ENCODE data around the gene SLC17A9.

Gene SLC17A9

DNA sequence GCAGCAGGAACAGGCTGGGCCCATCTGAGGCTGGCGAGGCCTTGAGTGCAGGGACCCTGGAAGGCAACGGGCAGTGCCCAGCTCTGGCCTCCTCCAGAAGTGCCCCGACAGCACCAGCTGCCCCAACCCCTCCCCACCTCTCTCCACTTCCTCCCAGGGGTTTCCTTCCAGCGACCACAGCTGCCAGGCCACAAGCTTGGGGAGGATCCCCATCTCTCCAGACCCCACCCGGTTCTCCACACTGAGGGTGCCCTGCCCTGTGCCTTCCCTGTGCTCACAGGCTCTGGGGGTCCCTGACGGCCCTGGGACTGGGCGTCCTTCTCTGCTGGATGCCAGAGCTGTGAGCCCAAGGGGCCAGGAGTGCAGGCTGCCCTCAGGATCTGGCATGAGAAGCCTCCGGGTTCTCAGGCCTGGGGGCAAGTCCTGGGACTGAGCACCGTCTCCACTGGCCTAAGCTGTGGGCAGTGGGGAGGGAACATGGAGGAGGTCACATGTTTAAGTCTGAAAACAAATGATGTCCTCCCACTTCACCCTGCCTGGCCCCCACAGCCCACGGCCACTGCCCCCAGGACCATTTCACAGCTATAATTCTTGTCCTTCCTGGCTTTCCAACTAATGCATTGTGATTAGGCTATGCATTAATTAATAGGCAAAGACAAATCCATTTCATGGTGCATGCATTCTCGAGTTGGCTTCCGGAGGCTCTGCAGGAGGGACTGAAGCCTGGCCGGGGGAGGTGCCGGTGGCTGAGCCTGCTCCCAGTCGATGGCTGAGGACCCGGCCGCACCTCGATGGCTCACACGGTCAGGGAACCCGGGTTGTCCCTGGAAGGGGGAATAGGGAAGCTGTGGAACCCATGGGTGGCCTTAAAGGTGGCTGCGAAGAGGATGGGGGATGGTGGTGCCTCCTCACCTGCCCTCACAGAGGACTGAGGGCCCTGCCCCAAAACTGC, 29.9 kb downstream of the SLC17A9 start:
- DNase-seq (ENCODE audit: low spot score): no peak

DNA sequence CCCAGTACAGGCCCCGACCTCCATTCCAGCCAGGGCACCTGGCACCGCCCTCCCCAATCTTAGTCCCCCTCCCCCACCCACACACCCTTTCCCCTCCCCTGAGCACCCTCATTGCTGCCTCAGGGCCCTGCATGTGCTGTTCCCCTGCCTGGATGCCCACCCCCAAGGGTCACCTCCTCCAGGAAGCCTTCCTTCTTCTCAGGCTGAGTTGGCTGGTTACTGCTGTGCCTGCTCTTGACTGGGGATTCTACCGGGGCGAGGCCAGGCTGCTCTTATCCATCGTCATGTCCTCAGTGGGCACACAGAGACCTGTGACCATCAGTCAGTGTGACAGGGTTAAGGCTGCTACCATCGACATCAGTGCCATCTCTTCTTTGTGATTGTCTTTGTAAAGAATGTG, 30.7 kb downstream of the SLC17A9 start:
- no peak for DNase-seq (ENCODE audit: low spot score)

DNA sequence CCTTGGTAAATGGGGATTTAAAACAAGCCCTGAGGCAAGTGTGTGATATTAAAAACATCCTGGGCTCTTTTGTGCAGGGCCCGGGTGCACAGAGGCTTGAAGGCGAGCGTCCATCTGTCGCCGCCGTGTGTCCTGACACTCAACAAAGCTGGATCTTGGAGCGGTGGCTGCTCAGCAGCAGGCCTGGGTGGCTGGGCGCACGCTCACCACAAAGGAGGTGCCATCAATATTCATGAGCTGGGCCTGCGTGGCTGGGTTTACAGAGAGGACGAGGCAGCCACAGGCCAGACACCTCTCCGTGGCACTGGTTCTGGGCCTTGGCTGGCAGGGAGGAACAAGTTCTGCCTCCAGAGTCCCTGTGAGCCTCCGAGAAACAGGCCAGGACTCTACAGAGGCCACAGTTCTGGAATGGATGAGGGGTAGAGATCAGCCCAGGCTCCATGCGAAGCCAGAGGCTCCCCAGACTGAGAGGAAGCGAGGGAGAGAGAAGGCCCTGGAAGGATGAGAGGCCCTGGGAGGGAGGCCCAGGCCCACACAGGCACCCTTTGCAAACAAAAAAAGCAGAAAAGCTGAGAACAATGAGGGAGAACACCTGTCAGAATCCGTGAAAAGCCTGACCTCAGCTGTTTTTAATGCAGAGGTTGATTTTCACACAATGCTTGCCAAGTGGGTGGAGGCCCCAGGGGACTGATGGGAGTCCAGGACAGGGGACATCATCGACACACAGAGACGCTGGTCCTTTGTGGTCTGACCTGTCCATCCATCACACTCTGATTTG, 32.3 kb downstream of the SLC17A9 start:
- no peak for DNase-seq (ENCODE audit: low spot score)

DNA sequence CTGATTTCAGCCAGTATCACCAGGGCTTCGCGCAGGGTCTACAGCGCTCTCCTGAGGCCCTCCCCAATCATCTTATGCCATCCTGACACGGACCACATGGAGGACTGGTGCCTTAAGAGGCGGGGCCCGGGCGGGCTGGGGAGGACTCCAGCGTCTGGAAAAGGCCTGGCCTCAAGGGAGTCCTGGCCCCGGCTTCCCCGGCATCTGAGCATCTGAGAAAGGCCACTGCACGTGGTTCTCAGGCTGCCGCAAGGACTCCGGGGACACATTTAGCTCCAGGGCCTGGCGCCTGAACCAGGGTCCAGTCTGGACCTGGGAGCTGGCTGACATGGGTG, 32.9 kb downstream of the SLC17A9 start:
- no peak for DNase-seq (ENCODE audit: low spot score)

DNA sequence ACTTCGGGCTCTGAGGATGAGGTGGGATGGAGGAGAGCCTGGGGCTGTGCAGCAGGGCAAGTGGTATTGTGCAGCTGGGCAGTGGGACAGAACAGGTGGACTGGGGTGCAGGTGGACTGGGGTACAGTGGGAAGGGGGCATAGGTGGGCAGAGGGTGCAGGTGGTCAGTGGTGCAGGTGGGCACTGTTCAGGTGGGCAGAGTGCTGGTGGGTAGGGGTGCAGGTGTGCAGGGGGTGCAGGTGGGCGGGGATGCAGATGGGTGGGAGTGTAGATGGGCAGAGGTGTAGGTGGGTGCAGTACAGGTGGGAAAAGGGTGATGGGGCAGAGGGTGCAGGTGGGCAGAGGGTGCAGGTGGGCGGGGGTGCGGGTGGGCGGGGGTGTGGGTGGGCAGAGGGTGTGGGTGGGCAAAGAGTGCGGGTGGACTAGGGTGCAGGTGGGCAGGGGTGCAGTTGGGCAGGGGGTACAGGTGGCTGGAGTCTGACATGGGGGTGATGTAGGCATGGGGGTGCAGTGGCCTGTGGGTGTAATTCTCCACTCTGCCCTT, 33.8 kb downstream of the SLC17A9 start:
- DNase-seq (ENCODE audit: low spot score): no peak

DNA sequence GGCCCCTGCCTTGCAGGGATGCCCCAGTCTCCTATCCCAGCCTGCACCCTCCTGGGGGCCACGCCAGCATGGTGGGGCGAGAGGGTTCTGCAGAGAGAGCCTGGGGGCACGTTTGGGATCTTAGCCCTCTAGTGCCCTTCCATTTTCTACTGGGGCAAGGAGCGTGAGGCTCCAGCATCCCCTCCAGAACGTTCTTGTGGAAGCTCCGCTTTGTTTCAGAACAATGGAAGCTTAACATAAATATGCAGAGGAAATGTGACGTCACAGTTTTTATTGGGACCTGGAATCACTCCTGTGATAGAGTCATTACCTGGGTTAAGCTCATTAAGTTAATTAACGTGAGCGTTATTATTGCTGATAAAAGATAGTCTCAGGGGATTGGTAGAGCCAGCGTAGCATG, 34.6 kb downstream of the SLC17A9 start:
- no peak for DNase-seq (ENCODE audit: low spot score)

DNA sequence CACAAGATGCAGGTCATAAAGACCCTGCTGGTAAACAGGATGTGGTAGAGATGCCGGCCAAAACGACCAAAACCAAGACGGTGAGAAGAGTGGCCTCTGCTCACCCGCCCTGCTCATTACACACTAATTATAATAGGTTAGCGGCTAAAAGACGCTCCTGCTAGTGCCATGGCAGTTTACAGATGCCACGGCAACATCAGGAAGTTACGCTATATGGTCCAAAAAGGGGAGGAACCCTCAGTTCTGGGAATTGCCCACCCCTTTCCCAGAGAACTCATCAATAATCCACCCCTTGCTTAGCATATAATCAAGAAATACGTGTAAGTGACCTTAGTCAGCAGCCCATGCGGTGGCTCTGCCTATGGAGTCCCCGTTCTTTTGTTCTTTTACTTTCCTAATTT, 36.7 kb downstream of the SLC17A9 start:
- DNase-seq (ENCODE audit: low spot score): no peak

DNA sequence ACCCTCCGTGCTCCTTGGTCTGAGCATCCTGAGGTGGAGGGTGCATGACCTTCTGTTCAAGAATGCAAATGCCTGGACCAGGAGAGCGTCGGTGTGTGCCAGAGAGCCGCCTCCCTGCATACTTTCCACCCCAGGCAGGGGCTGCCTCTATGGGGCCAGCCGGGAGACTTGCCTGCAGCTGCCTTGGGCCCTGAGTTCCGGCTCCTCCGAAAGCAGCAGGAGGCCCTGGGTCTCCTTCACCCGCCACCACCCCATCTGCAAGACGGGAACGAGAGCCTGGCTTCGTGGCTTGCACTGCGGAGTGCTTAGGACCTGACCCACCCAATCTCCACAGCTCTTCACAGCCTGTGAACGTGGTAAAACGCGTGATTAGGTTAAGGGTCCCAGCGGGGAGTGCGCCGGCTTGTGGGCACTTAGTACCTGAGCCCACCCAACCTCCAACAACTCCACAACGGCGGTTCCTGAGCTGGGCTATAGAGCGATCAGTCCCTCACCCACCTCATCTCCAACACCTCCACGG, 37.9 kb downstream of the SLC17A9 start:
- DNase-seq (ENCODE audit: low spot score): no peak

DNA sequence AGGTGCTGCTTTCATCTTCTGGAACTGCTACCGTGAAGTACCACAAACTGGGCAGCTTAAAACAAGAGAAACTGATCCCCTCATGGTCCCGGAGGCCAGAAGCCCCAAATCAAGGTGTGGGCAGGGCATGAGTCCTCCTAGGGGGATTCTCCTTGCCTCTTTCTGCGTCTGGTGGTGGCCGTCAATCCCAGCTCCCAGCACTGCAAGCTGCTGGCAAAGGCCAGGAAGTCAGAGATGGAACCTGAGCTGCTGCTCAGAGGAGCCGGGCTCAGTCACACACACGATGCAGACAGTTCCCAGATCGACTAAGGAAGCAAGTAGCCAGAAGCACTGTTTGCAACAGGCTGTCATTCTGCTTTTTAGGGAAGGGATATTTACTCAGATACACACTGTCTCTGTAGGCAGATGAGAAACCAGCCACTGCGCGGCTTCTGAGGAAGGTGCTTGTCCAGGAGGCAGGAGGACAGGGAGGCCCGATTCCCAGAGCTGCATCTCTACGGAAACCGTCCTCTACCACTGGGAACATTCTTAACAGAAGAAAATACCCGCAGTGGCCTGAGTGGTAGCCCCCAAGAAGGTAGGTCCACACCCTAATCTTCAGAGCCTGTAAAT, 38.8 kb downstream of the SLC17A9 start:
- DNase-seq (ENCODE audit: low spot score): no peak

DNA sequence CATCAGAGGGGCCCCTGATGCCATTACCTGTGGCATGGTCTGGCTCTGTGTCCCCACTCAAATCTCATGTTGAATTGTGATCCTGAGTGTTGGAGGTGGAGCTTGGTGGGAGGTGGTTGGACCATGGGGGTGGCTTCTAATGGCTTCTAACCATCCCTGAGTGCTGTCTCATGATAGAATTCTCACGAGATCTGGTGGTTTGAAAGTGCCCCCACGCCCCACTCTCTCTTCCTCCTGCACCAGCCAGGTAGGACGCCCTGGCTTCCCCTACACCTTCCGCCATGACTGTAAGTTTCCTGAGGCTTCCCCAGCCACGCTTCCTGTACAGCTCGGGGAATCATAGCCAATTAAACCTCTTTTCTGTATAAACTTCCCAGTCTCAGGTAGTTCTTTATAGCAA, 39.4 kb downstream of the SLC17A9 start:
- DNase-seq (ENCODE audit: low spot score): no peak

DNA sequence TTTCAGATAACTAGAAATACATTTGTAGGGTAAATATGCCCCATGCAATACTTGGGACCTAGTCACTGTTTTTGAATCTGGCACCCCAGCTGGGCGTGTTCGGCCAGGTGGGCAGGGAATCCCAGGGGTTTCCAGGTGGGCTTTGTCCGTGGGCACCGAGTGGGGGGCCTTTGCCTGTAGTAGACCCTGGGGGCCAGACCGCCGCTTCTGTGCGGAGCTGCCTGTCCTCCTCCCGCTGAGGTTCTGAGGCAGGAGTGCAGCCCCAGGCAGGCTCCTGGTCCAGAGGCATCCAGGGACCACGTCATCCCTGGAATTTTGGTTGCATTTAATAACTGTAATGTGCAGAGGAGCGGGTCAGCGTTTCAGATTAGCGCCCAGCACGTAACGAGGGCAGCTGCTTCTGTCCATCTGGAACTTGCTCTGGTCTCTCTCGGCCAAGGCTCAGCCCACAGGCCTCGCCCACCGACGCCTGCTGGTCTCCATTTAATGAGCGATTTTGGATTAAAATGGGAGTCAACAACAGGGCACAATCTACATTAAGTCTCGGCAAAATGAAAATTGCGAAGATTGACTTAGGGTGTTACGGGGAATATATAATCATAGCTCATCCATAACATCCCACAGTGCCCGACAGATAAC, 41.5 kb downstream of the SLC17A9 start:
- DNase-seq (ENCODE audit: low spot score): no peak

DNA sequence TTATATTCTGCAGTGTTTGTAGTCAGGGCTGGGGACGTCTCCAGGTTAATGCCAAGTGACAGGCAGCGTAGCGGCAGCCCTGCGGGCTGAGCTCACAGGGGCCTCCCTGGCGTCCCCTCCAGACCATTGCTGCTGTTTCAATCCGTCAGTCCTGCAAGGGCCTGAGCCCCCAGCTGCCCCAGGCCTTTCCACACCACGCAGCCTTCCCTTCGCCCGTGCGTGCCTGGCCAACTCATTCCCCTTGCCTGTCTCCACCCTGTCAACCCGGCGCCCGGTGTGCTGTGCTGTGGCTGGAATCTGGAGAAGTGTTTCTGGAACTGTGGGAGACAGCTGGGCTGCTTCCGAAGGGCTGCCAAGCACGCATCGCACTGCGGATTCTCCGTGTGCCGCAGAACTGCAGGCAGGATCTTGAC, 42.4 kb downstream of the SLC17A9 start:
- DNase-seq (ENCODE audit: low spot score): no peak

DNA sequence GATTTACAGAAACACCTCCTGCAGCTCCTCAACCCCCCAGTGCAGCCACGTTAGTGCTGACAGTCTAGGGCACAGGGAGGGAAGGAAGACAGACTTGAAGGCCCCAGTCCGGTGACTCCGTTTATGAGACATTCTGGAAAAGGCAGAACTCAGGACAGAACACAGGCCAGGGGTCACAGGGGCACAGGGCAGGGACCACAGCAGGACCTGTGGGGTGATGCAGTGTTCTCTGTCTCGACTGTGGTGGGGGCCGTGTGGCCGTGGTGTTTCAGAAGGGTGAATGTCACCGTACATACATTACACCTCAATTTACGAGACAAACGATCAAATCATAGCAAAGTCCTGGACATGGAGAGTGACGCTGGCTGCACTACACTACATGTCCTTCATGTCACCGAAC, 43.0 kb downstream of the SLC17A9 start:
- DNase-seq (ENCODE audit: low spot score): no peak

DNA sequence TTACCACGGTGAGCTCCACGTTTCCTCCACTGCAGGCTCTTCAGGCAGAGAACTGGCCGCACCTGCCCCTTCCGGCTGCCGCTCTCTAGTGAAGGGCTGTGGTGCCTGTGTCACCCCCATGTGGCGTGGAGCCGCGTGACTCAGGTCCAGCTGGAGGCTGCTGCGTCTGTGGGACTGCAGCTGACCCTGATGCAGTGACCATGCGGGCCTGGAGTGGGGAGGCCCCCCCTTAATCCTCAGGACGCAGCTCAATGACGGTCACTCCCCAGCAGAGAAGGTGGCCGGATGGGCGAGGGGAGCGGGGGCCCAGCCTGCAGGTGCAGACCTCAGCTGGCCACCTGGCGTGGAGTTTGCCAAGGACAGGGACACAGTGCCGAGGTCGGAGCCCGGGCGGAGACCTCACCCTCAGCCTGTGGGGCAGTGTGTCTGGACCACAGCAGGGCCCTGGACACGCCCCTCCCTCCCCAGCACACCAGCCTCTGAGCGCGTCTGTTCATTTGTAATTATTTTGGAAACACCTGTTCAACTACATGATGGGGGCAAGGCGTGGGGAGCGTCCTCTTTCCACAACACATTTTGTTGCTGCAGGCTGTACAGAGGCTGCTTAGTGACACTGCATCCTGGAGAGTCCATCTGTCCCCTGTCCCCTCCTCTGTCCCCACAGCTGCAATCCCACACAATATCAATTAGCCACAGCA, 43.5 kb downstream of the SLC17A9 start:
- DNase-seq (ENCODE audit: low spot score): no peak

DNA sequence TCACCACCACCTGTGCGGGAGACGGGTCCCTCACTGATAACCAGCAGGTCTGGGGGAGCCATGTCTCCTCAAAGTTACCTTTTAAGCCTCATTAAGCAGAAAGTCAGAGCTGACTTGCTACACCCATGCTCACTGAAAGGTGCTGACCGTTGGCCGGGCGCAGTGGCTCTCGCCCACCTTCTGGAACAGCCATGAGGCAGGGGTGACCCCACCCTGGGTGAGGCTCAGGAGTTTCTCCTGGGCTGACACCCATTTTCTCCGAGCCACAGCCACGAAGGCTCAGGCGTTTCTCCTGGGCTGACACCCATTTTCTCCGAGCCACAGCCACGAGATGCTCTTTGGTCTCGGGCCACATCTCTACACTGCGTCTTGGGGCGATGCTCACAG, 44.1 kb downstream of the SLC17A9 start:
- no peak for DNase-seq (ENCODE audit: low spot score)

DNA sequence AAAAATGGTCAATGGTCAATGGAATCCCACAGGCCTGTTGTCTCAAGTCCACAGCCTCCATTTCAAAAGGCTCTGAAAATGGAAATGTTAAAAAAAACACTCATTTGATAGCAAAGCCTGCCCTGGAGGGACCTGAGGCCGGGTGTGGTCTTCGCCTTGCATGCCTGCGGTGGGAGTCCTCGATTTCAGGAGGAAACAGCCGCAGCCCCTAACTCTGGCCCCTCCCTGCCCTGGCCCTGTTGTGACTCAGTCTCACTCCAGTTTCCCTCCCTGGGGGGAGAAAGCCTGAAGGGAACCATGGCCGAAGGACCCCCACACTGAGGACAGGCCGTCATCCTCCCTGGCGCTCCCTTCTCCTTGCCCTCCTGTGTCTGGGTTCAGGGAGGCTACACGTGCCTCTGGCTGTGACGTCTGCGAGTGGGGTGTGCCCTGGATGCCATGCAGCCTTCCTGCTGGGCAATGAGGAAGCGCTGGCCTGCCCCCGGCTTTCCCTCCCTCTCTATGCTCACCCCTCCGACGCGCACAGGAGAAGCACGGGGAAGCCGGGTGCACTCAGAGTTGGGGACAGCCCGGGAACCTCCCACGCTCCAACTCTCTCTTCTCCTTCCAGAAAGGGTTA, 45.0 kb downstream of the SLC17A9 start:
- DNase-seq (ENCODE audit: low spot score): no peak

DNA sequence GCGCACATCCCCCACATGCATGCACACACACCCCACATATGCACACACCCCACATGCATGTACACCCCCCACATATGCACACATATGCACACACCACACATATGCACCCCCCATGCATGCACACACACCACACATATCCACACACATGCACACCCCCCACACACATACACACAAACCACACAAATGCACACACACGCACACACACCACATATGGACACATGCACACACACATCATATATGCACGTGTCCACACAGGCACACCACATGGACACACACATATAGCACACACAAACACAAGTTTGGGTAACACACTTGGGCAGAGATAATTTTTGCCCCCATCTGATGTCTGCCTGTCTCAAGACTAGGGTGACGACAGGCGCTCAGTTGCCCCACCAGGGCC, 45.9 kb downstream of the SLC17A9 start:
- DNase-seq (ENCODE audit: low spot score): no peak

DNA sequence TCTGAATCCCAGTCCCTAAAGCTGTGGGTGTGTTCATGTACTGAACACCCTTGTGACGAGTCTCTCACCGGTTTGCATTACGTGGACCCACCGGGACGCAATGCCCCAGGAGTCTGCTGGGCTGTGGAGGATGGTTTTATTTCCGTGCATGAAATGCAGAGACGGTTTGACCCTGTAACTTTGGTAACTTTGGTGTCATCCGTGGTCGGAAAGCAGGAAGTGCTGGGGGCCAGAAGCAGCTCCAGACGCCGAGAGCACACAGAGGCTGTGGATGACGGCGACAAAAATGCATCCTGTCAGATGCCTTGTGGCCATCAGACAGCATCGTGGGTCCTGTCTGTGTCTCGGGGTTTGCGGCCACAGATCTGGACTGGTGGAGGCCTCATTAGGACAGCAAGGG, 47.1 kb downstream of the SLC17A9 start:
- no peak for DNase-seq (ENCODE audit: low spot score)

DNA sequence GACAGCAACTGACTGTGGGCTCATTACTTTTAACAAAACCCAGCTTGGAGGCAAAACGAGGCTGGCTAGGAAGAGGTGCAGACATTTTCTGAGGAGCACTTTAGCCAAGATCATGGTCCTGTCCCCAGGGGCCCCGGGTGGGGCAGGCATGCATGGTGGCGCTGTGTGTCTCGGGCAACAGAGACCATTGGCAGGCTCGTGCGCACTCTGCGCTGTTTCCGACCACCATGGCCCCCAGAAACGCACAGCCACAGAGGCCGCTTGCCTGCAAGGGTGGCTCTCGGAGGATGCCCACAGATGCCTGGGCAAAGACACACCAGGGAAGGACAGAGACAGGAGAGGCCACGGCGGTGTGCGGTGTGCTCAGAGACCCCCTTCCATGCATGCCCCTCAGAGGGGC, 47.5 kb downstream of the SLC17A9 start:
- no peak for DNase-seq (ENCODE audit: low spot score)

DNA sequence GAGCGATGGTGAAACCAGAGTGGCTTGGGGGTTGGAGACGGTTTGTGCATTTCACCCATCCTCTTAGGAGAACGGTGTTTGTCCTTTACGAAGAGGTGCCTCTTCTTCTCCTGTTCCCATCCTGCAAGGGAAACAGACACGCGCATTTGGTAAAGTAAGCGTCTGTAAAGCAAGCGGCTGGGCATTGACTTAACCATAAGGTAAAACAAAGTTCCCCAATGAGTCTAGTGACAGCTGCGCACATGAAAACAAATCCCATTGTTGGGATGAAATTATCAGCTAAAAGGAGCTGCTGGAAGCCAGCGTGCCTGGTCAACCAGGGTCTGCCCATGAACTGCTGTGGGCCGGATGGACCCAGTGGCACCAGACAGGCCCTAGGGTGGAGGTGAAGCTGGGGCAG, 48.4 kb downstream of the SLC17A9 start:
- no peak for DNase-seq (ENCODE audit: low spot score)

DNA sequence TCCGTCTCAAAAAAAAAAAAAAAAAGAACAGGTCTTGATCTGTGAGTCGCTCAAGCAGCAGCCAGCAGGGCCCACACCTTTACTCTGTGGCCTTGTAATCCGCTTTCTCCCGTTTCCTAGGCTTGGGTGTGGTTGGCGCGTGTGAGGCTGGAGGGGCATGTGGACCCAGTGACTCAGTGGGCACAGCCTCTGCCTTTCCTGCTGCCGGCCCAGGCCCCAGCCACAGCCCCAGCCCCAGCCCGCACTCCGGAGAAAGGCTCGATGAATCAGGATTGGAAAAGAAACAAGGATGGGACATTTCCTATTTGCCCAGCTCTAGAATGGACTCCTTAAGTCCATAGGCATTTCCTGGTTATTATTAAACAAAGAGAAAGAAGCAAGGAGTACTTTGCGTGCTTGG, 50.0 kb downstream of the SLC17A9 start:
- no peak for DNase-seq (ENCODE audit: low spot score)
